ENCODE results near the gene UTS2B.

UTS2B gene

GRCh38 chr3:191320316-191320715 is 10.0 kb downstream of the UTS2B start:
- no peak for DNase-seq

- DNase-seq, result no peak
These were observed 13.3 kb downstream of the UTS2B start for GRCh38 chr3:191316876-191317603.

GRCh38 chr3:191314109-191314728 is 16.1 kb downstream of the UTS2B start:
- no peak for DNase-seq

- no peak for DNase-seq
These were observed 17.0 kb downstream of the UTS2B start for GRCh38 chr3:191313296-191313695.

GRCh38 chr3:191307341-191307740 is 23.0 kb downstream of the UTS2B start:
- DNase-seq, result no peak

GRCh38 chr3:191306428-191306827 is 23.9 kb downstream of the UTS2B start:
- no peak for DNase-seq

GRCh38 chr3:191303596-191303995 is 26.7 kb downstream of the UTS2B start:
- DNase-seq, result no peak

- DNase-seq, result no peak
These were observed 27.9 kb downstream of the UTS2B start for GRCh38 chr3:191302451-191302850.

- DNase-seq, result no peak
These were observed 28.4 kb downstream of the UTS2B start for GRCh38 chr3:191301782-191302411.

- DNase-seq, result no peak
These were observed 29.3 kb downstream of the UTS2B start for GRCh38 chr3:191301017-191301416.

- DNase-seq, result no peak
These were observed 29.9 kb downstream of the UTS2B start for GRCh38 chr3:191300422-191300821.

GRCh38 chr3:191298846-191299245 is 31.5 kb downstream of the UTS2B start:
- no peak for DNase-seq

GRCh38 chr3:191296041-191296541 is 34.2 kb downstream of the UTS2B start:
- DNase-seq, result no peak

GRCh38 chr3:191294291-191294690 is 36.0 kb downstream of the UTS2B start:
- DNase-seq, result no peak

- no peak for DNase-seq
These were observed 37.9 kb downstream of the UTS2B start for GRCh38 chr3:191292243-191293015.

GRCh38 chr3:191290311-191291025 is 39.9 kb downstream of the UTS2B start:
- no peak for DNase-seq

GRCh38 chr3:191283400-191283799 is 46.9 kb downstream of the UTS2B start:
- no peak for DNase-seq

- no peak for DNase-seq
These were observed 47.8 kb downstream of the UTS2B start for GRCh38 chr3:191282251-191283185.

- DNase-seq, result no peak
These were observed 49.4 kb downstream of the UTS2B start for GRCh38 chr3:191280882-191281281.

- no peak for DNase-seq
These were observed 50.2 kb downstream of the UTS2B start for GRCh38 chr3:191280111-191280510.

- DNase-seq, result no peak
These were observed 54.6 kb downstream of the UTS2B start for GRCh38 chr3:191275751-191276150.

Measured in COR-L47 (cell line).